Embryonic facial prominence (tissue), 1 donor: ENCODE results near the gene RBM26.

Experiments used
- DNase-seq: peaks from one replicate; pipeline ENCODE4 v3.0.0-alpha.2; 2016; ENCODE audit errors: extremely low spot score

Gene RBM26

DNA sequence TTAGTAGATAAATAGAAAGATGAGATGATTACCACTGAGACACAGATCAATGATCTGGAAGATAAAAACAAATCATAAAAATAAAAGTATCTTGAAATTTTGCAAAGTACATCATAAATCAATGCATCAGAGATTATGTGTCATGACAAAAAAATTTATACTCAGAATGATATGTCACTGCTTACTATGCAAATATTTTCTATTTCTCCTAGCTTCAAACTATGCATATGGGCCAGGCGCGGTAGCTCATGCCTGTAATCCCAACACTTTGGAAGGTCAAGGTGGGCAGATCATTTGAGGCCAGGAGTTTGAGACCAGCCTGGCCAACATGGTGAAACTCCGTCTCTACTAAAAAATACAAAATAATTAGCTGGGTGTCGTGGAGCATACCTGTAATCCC lies 17.3 kb upstream of the RBM26 start:
- DNase-seq = no peak

DNA sequence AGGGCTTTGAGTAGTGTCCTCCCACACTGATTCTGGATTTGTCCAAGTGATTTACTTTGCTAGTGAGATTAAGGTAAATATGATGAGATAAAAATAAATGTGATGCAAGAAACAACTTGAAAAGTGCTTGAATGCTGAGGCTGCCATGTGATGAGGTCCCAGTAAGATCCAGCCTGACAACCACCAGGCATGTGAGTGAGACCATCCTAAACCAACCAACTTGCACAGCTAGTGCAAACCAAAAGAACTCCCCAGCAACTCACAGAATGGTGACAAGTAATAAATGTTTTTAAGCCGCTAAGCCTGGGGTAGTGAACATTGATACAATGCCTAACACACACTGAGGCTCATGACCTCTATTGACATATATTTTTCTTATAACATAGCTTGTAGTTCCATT lies 13.3 kb upstream of the RBM26 start:
- no peak for DNase-seq

GRCh38 chr13:79417741-79418140 lies 11.7 kb upstream of the RBM26 start:
- no peak for DNase-seq

GRCh38 chr13:79413521-79413920 lies 7.5 kb upstream of the RBM26 start:
- DNase-seq = no peak

DNA sequence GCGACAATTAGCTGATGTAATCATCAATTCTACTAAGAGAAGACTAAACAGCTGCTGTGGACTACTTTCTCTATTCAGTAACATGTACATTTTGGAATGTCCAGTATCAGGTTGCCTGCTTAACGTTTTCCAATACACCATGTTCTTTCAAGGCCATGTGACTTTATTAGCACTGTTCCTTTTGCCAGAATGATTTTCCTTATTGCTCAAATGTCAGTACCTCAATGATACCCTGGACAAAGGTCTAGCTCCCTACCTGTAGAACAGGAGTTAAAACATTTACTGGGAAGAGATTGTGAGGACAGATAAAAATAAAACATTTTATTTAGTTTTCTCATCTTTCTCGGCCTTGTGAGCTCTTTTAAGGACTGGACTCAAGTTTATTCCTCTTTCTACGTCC lies 3.8 kb upstream of the RBM26 start:
- DNase-seq = no peak

DNA sequence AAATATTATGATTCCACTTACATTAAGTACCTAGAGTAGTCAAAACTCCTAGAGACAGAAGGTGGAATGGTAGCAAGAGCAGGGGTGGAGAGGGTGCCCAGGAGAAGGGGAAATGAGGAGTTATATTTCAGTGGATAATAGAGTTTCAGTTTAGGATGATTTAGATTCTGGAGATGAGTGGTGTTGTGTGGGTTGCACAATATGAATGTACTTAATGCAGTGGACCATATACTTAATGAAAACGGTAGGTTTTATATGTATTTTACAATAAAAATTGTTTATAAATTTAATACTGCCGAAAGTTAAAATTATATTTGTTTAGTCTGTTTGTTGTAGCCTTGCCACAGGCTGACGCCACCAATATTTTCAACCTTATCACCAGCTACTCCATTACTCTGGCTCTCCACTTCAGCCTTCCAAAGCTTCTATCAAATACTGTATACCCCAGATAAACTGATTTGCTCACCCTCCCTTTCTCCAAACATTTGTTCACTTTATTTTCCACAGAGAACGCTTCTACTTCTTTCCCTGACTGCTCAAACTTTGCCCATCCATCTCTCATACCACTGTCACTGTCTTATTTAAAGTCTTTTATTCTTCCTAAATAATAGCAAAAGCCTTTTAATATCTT lies 1.4 kb upstream of the RBM26 start:
- no peak for DNase-seq

DNA sequence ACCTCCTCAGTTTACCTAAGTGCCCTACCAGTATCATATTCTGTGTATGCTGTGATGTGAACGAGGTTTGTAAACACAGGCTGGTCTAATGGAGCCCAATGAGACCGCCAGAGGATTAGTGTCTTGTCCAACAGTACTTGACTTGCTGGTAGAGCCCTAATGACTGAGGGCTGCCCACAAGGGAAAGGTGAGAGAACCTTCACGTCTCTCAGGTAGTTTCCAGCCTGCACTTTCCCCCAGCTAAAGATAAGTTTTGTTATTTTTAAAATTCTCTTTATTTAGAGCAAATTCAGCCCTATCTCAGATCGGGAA lies 498 bp upstream of the RBM26 start:
- no peak for DNase-seq

DNA sequence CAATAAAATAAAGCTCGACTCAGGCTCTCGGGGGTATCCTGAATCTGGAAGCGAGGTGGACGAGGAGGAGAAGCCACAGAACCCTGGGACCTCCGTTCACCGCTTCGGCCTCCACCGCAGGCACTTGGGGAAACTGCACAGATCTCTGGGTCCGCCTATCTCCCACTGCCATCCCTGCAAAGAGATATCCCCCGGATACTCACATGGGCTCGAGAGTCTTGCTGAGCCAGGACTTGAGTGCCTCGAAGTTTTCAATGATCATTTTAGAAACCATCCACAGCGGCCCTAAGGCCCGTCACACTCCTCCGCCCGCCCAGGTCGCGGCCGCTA lies 589 bp downstream of the RBM26 start:
- no peak for DNase-seq

DNA sequence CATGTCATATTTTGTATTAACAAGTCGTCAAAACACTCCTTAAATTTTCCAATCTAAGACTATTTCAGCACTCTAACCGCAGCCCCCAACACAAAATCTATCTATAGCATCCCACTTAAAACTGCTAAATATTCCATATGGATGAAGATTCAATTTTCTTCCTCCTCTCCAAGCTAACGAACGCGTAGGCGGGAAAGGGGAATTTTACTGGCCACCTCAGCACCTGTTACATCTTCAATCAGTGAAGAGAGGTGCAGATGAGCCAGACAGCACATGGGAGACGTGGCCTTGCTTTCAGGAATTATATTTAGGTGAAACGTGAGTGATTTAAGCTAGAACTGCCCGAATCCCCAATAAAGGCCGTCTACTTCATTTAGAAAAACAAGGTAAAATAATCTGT lies 1.1 kb downstream of the RBM26 start:
- no peak for DNase-seq

DNA sequence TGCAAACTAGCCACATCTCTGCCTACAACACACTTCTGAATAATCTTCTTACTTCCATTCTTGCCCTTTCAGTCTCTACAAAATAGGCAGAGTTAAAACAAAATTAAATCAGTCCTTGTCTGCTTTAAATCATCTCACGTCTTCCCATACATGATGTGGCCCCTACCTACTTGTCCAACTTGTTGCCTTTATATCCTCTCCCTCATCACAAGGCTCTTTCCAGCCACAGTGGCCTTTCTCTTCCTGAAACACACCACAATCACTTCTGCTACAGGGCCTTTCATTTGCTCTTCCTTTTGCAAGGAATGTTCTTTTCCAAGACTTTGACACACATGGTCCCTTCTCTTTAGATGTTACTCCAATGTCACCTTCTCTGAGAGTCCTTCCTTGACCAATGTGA lies 1.7 kb downstream of the RBM26 start:
- no peak for DNase-seq

DNA sequence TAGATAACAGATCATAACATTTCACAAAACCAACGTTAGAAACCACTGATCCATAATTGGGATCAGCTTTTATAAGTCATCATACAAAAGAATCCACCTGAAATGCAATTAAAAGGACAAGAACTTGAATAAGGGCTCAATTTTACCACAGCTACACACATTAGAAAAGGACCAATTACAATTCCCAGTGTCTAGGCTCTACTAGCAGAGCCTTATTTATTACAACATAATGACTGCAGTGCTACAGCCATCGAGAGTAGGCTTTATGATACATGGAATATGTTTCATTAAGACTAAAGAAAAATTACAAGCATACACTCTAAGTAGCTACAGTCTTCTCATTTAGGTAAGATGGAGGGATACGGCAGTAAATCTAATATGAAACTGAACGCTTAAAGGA lies 2.9 kb downstream of the RBM26 start:
- no peak for DNase-seq

- DNase-seq = no peak
Observed at GRCh38 chr13:79402679-79403078, 3.4 kb downstream of the RBM26 start.

- DNase-seq = no peak
Observed at GRCh38 chr13:79402074-79402635, 3.9 kb downstream of the RBM26 start.

- no peak for DNase-seq
Observed at GRCh38 chr13:79401259-79402070, 4.6 kb downstream of the RBM26 start.

DNA sequence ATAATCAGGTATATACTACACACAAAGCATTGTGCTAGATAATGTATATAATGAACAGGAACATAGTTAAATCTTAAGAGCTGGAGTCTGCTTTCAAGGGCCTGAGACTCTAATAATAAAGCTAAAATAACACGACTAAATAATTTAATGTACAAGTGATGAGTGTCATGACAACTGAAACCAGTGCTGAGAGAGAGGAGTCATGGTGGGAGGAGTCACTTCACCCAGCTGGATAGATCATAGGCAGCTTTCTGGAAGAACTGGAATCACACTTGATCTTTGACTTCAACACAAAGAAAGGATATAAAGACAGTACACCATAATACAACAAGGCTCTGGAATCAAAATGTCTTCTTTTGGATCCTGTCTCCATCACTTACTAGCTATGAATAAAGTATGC lies 7.1 kb downstream of the RBM26 start:
- no peak for DNase-seq

DNA sequence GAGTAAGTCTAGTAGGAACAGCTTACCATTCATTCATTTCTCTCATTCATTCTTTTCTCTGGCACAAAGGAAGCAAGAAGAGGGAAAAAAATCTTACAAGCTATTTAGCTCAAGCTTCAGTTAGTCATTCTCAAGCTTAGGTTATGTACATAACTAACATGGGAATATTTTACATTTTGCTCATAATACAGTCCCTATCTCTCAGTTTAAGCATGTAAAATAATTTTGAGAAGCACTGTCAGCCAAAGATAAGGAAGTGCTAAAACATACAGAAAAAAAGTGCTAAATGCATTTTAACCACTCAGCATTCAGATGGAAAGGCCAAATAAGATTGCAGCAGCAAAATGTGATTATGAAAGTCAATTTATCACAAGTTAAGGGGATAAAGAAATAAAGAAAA lies 7.9 kb downstream of the RBM26 start:
- DNase-seq = no peak

DNA sequence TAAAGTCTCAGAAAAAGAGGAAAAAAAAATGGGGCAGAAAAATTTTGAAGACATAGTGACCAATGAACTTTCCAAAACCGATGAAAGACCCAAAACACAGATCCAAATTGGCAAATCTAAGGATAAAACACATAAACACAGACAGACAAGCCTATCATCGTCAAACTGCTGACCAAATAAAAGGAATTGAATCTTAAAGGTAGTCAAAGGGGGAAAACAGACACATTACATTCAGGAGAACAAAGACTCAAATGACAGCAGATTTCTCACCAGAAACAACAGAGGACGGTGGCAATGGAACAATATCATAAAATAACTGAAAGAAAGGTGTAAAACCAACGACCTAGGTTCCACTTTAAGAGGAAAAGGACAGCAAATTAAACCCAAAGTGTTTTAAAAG lies 10.2 kb downstream of the RBM26 start:
- DNase-seq = no peak

GRCh38 chr13:79393564-79394249 lies 12.3 kb downstream of the RBM26 start:
- no peak for DNase-seq

- DNase-seq = no peak
Observed at GRCh38 chr13:79392882-79393563, 13.0 kb downstream of the RBM26 start.

DNA sequence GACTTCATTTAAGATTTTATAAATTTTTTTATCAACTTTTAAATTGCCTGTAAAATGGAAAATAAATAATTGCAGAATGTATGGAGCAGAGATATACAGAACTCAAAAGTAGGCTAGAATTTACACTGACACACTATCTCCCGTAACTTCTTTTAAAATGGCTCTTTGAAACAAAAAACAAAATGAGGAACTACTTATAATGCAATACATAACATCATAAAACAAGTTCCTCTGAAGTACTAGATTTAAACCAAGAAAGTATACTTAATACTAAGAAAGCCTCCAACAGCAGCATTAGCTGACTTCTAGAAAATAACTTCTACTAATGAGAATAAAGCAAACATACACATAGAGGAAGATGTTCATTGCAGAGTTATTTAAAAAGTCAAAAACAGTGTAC lies 17.0 kb downstream of the RBM26 start:
- no peak for DNase-seq

DNA sequence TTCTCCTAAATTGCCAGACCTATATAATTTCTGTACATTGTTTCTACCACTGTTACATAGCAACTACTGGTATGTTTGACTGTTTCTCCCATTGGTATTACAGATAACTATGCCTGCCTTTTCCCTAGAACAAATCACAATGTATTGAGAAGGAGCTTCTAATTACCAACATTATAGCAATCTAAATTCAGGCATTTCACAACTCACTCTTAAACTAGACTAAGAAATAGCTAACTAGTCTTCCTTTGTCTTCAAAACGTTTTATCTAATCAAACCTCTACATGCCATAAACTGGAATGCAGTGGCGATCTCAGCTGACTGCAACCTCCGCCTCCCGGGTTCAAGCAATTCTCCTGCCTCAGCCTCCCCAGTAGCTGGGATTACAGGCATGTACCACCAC lies 18.2 kb downstream of the RBM26 start:
- no peak for DNase-seq

GRCh38 chr13:79386125-79386826 lies 19.8 kb downstream of the RBM26 start:
- DNase-seq = no peak
